ENCODE measurements around the gene ARFGAP2.

DNA sequence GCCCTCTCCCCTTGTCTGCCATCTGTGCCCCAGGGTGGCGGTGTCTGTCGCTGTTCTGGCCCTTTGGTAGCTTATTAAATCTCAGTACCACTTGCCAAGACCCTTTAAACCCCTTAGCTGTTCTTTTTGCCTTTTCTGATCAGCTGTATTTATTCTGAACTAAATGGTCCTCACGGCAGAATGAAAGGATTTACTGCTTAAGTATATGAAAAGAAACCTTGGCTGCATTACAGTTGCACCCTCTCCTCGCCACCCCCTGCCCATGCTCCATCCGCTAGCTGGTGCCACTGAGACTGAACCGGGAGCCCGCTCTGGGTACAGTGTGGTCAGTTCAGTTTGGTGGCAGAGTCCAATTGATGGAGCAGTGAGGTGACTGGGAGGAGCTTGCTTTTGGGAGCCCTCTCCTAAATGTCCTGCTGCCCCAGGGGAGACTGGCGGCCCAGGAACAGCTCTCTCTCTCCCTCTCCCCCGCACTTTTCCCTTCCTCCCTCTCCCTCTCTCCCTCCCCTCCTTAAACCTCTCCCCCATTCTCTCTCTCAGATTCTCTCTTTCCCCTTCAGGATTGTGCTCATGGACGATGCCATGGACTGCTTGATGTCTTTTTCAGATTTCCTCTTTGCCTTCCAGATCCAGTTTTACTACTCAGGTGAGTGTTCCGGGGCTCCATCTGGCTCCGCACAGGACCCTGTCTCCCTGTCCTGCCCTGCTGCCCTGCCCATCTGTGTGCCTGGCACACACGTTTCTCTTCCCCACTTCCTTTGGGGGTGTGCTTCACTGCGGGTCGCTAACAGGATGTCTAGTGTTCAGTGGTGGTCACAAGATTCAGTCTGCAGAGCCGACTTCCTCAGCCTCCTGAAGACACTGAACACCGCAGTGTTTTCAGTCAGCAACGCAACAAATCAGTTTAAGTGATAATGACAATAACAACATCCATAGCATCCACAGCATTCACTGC is 21.8 kb downstream of the ARFGAP2 start:
- TF ChIP-seq CTCF (IDR thresholded peaks at IDR 0.05; ENCODE audit: insufficient read depth, low read length, poor library complexity, severe bottlenecking) (no peak), EZH2phosphoT487 (conservative IDR thresholded peaks at IDR 0.05; ENCODE audit: low read length) (no peak)

Data from SU-DHL-6 (cell line).